DOHH2 (cell line): ENCODE measurements around the gene RAD51B.

ENCODE experiments used
- H3F3A ChIP-seq: fragments of 200-600 bp; sonication (generic), shearing (Covaris generic); 2 replicates; pipeline ENCODE4 v1.6.0; 2016; ENCODE audit warnings: antibody characterized with exemption, mild to moderate bottlenecking; ENCODE audit not compliant: control insufficient read depth, insufficient read depth
- H3K27ac ChIP-seq: fragments of 200-600 bp; sonication (generic); 2 replicates; pipeline ENCODE4 v1.5.1; 2014; ENCODE audit warnings: low read depth, mild to moderate bottlenecking, low read length, moderate library complexity
- H3K27me3 ChIP-seq: fragments of 200-600 bp; sonication (generic); 2 replicates; pipeline ENCODE4 v1.6.1; 2014; ENCODE audit warnings: mild to moderate bottlenecking, low read length, mixed read lengths; ENCODE audit not compliant: control insufficient read depth
- H3K36me3 ChIP-seq: fragments of 200-600 bp; sonication (generic); 2 replicates; pipeline ENCODE4 v1.6.1; 2014; ENCODE audit warnings: mild to moderate bottlenecking, low read length, moderate library complexity, mixed read lengths; ENCODE audit not compliant: control insufficient read depth
- H3K4me1 ChIP-seq: fragments of 200-600 bp; sonication (generic); 2 replicates; pipeline ENCODE4 v1.6.1; 2014; ENCODE audit warnings: mild to moderate bottlenecking, low read length, mixed read lengths; ENCODE audit not compliant: control insufficient read depth
- H3K4me2 ChIP-seq: fragments of 200-600 bp; sonication (generic); 2 replicates; pipeline ENCODE4 v1.6.0; 2014; ENCODE audit warnings: mild to moderate bottlenecking, low read length, moderate library complexity
- H3K4me3 ChIP-seq: fragments of 200-600 bp; sonication (generic); 2 replicates; pipeline ENCODE4 v1.5.1; 2014; ENCODE audit warnings: mild to moderate bottlenecking, low read length, mixed read lengths
- H3K79me2 ChIP-seq: fragments of 200-600 bp; sonication (generic); 2 replicates; pipeline ENCODE4 v1.6.1; 2014; ENCODE audit warnings: mild to moderate bottlenecking, low read length, mixed read lengths; ENCODE audit not compliant: control insufficient read depth
- H3K9me2 ChIP-seq: fragments of 200-600 bp; sonication (generic); replicated peaks from 2 replicates; pipeline ENCODE4 v1.6.1; 2014; ENCODE audit warnings: mild to moderate bottlenecking, low read length, mixed read lengths; ENCODE audit not compliant: control insufficient read depth
- H3K9me3 ChIP-seq: fragments of 200-600 bp; sonication (generic); 2 replicates; pipeline ENCODE4 v1.6.1; 2014; ENCODE audit warnings: antibody characterized with exemption, low read length, mixed read lengths; ENCODE audit not compliant: control insufficient read depth, insufficient read depth
- H4K20me1 ChIP-seq: fragments of 200-600 bp; sonication (generic); 2 replicates; pipeline ENCODE4 v1.6.0; 2014; ENCODE audit warnings: low read depth, mild to moderate bottlenecking, antibody characterized with exemption, low read length, moderate library complexity; ENCODE audit not compliant: control insufficient read depth, insufficient read depth
- CTCF ChIP-seq: fragments of 200-600 bp; sonication (generic); IDR thresholded peaks from one replicate; pipeline ENCODE4 v1.5.1; 2014; ENCODE audit warnings: antibody characterized with exemption, mild to moderate bottlenecking, low read depth, low read length; ENCODE audit not compliant: poor library complexity, severe bottlenecking
- EZH2phosphoT487 ChIP-seq: fragments of 200-600 bp; sonication (generic); IDR thresholded peaks from 2 replicates; pipeline ENCODE4 v1.6.1; 2017; ENCODE audit warnings: borderline replicate concordance, mild to moderate bottlenecking, antibody characterized with exemption, low read length, moderate library complexity, mixed read lengths

The RAD51B gene

DNA sequence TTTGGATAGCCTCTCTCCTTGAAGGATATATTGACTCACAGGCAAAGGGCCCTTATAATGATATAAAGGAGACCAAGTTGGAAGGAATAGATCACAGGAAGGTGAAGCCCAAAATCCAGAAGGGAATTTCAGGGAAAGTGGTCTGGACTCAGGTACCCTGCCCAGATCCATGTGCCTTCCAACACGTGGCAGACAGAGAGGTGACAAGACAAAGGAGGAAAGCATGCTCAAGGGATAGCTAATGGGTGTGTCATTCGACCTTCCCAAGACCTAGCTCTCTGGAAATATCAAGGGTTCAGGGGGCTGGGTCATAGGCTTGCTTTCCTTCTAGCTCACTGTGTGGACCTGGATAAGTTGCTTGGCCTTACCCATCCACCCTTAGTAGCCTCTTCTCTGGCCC is 759.0 kb downstream of the RAD51B start:
- no peak overlapping the region for H3K4me3 ChIP-seq
- no peak overlapping the region for H3K27ac ChIP-seq
- H3K4me2 ChIP-seq = no peak overlapping the region
- no peaks in the 10 kb centered on the region for H3K79me2 ChIP-seq
- peaks cover 3% of the 10 kb centered on the region; the same call in 1 of the 2 replicates for H3K9me3 ChIP-seq
- no peaks in the 10 kb centered on the region for H3K36me3 ChIP-seq
- H3K27me3 ChIP-seq = no peaks in the 10 kb centered on the region
- H3K4me1 ChIP-seq = no peaks in the 10 kb centered on the region
- no peaks in the 10 kb centered on the region for H3F3A ChIP-seq
- no peaks in the 10 kb centered on the region for H3K9me2 ChIP-seq
- no peaks in the 10 kb centered on the region for H4K20me1 ChIP-seq
- TF ChIP-seq EZH2phosphoT487 (no peak), CTCF (no peak)

- Histone ChIP-seq H3K9me2 (no peaks in the 10 kb centered on the region), H3F3A (no peaks in the 10 kb centered on the region), H3K36me3 (no peaks in the 10 kb centered on the region), H3K4me3 (no peak overlapping the region), H3K27ac (no peak overlapping the region), H3K4me2 (no peak overlapping the region), H3K79me2 (no peaks in the 10 kb centered on the region), H4K20me1 (no peaks in the 10 kb centered on the region), H3K9me3 (peaks cover 3% of the 10 kb centered on the region; the same call in 1 of the 2 replicates), H3K27me3 (no peaks in the 10 kb centered on the region), H3K4me1 (no peaks in the 10 kb centered on the region)
- TF ChIP-seq EZH2phosphoT487 (no peak), CTCF (no peak)
Observed at GRCh38 chr14:68580096-68580645, 760.6 kb downstream of the RAD51B start.

GRCh38 chr14:68580671-68581070 is 761.1 kb downstream of the RAD51B start:
- H3K27me3 ChIP-seq = no peaks in the 10 kb centered on the region
- no peaks in the 10 kb centered on the region for H3K4me1 ChIP-seq
- H3K9me3 ChIP-seq = peaks cover 3% of the 10 kb centered on the region; the same call in 1 of the 2 replicates
- H3K4me3 ChIP-seq = no peak overlapping the region
- no peaks in the 10 kb centered on the region for H3K9me2 ChIP-seq
- TF ChIP-seq EZH2phosphoT487 = no peak
- no peak for TF ChIP-seq CTCF
- no peaks in the 10 kb centered on the region for H3K79me2 ChIP-seq
- no peak overlapping the region for H3K4me2 ChIP-seq
- no peak overlapping the region for H3K27ac ChIP-seq
- no peaks in the 10 kb centered on the region for H3F3A ChIP-seq
- H3K36me3 ChIP-seq = no peaks in the 10 kb centered on the region
- no peaks in the 10 kb centered on the region for H4K20me1 ChIP-seq
